NCI-H2107 (cell line): Measurements from ENCODE around the gene OR7D2.

Experiments
- DNase-seq: peaks from one replicate; lab custom pipeline; 2025; lab: John Stamatoyannopoulos, UW

Gene OR7D2

GRCh38 chr19:9205501-9206113 is 26.8 kb downstream of the OR7D2 start:
- no peak for DNase-seq

DNA sequence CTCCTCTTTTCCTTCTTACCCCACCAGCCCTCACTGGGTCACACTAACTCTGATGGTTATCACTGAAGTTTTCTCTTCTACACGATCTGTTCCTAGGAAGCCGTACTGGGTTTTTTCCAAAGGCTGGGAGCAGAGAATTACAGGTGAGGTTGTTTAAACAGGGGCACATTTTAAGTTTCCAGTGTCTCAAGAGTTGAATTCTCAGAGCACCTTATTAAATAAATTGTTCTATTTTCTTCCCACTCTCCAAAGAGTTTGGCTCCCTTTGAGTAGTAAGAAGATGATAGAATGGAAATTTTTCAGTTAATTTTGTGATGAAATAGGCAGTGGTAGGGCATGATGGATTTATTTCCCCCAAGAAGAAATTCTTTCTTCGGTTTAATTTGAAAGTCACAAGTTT is 40.7 kb downstream of the OR7D2 start, which contains the start of gene OR7D4:
Gene OR7D4 (minus strand): TSS at position 101 of the 400 bp plus-strand sequence. CDS start 4,752 bp downstream, outside the sequence.
- DNase-seq, result no peak
